HL-60/S4 treated with retinoic acid at 250 ng/mL for 4 days and 3 days (cell line): Measurements from ENCODE around the gene PRM1.

Source experiments
- in situ Hi-C: fragments of 300-500 bp; cut with MboI; formaldehyde crosslinking; loops from 2 replicates; pipeline ENCODE4 v1.7.0; 2022; ENCODE audit warnings: low sequenced_read_pairs

The PRM1 gene

GRCh38 chr16:11280616-11281522 is at the start of gene PRM1:
Gene PRM1, minus strand, starts transcription at chr16:11281330. Its CDS starts 92 bp downstream, at chr16:11281238.
- in situ Hi-C loops, result no loop called here

DNA sequence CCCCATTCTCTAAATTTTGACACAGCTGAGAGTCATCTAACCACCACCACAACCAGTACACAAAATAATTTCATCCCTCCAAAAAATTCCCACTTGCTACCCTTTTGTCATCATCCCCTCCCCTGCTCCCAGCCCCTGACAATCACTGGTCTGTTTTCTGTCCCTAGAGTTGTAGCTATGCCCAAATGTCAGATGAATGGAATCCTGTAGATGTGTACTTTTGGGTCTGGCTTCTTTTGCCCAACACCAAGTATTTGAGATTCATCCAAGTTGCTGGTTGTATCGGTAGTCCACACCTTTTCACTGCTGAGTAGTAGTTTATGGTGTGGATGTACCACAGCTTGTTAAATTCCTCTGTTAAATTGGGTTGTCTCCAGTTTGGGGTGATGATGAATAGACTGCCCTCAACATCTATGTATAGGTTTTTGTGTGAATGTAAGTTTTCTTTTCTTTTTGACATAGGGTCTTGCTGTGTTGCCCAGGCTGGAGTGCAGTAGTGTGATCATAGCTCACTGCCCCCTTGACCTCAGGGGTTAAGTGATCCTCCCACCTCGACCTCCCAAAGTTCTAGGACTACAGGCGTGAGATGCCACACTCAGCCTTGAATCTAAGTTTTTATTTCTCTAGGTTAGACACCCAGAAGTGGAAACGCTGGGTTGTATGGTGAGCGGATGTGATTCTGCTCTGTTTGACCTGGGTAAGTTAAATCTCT is 49.6 kb upstream of the PRM1 start:
- in situ Hi-C loops, result no loop called here

- in situ Hi-C loops, result no loop called here
These were observed 48.8 kb upstream of the PRM1 start for GRCh38 chr16:11329891-11330290.

DNA sequence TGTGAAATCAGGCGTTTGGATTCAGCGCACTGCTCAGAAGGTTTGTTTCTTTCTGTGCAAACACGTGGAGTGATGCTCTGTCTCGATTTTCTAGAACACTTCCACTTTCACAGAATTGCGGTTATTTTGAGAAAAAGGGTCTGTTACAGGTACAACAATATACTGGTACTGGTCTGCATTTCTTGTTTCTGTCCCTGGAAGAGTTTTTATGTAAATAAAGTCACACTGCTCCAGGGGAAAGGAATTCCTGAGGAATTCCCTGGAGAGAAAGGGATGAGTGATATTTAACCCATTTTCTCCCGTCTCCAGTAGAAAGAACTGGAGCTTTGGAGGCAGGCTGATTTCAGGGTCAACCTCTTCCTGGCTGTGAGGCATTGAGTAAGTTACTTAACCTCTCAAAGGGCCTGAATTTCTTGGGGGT is 48.0 kb upstream of the PRM1 start:
- in situ Hi-C loops, result no loop called here

DNA sequence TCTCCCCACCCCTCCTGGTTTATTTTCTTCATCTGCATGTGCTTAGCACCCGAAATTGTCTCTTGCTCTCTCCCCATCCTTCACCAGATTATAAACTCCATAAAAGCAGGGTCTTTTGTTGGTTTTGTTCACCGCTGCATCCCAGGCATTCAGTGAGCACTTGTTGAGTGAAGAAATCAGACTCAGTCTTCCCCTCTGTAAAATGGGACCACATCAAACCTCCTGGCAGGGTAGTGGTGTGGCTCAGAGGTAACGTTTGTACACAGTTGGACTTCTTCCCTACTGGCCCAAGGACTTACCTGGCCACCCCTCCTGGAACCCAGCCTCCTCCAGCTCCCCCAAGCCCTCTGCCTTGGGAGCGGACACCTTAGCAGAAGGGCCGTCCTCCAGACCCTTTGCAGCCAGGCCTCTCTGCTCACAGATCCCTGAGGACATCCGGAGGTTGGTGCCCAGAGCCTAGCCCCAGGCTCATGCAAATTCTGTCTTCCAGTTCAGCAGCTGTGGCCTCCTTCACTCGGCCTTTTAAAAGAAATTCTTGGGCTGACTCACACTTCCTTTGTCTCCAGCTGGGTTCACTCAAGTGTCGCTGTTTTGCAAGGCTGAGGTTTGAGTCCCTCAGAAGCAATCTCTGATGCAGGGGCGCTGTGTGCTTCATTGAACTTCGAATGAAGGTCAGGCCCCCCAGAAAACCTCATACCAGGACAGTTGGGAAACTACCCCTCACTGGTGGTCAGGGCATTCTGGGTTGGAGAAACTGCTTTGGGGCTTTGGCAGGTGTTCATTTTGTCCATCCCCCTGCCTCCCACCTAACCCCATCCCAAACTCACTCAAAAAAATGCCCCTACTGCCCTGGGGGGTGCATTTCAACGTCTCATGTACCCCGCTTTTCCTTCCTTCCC is 47.3 kb upstream of the PRM1 start:
- in situ Hi-C loops, result no loop called here

DNA sequence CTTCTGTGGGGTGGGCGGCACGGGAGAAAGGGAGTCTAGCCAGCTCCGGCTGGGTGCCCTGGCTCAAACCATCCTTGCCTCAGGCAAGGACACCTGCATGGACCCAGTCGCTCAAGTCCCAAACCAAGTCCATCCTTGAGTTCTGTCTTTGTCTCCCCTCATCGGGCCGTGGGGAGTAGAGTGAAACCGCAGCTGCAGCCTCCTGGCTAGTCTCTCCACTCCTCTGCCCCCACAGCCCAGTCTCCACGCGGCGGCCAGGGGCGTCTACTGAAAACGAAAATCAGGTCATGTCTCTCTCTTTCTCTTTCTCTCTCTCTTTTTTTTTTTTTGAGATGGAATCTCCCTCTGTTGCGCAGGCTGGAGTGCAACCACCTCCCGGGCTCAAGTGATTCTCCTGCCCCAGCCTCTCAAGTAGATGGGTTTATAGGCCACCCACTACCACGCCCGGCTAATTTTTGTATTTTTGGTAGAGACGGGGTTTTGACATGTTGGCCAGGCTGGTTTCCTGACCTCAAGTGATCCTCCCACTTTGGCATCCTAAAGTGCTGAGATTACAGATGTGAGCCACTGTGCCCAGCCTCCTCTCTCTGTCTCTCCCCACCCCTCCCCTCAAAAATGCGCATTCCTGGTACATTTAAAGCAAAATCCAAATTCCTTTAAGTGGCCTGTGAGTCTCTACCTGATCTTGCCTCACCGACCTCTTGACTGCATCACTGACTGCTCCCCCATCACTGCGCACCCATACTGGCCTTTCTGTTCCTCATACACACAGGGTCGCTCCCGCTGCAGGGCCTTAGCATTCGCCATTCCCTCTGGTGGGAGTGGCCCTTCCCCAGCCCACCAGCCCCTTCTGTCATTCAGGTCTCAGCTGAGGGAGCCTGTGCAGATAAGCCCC is 46.4 kb upstream of the PRM1 start:
- in situ Hi-C loops, result no loop called here

DNA sequence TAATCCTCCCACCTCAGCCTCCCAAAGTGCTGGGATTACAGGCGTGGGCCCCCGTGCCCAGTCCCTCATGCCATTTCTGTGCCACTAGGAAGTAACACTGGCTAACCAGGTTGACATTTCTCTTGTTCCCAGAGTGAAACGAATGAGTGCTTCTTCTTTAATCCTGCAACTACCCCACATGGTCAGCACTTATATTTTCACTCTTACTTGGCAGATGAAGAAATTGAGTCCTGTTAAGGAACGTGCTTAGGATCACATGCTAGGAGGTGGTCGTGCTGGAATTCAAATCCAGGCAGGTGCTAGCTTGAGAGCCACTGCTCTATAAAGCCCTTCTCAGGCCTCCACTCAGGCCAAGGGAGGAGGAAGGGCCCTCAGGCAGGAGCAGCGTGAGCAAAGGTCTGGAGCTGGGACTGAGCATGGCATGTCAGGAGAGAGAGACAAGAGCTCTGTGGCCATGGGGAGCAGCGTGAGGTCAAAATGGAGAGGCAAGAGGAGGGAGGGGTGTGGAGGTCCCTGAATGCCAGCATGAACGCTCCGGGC is 45.7 kb upstream of the PRM1 start:
- in situ Hi-C loops, result no loop called here

GRCh38 chr16:11326084-11326736 is 45.1 kb upstream of the PRM1 start:
- in situ Hi-C loops, result no loop called here

DNA sequence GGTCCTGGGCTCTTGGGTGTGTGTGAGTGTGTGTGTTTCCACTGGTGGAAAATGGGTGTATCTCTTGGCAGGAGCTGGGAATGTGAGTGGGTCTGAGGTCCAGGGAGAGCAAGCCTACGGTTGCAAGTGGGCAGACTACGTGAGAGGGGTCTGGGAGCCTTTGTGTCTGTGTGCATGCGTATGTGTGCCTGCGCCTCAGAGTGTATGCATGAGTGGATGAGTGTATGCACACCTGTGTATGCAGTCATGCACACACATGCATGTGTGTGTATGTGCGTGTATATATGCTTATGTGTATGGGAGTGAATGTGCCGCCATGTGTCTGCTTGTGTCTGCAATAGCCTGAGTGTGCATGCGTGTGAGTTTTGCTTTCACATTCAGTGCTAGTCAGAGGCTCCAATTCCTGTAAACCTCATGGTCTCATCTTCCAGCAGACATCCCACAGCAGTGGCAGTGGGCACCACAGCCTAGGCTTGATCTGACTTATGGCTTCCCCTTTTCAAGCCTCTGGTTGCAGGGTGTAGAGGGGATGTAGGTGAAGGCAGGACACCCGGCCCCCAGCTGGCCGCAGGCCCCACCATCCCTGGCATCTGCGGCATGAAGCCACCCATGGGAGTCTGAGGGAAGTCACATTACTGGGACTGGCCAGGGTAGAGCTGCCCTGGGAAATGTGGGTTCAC is 44.4 kb upstream of the PRM1 start:
- in situ Hi-C loops, result no loop called here

- in situ Hi-C loops, result no loop called here
These were observed 42.6 kb upstream of the PRM1 start for GRCh38 chr16:11323551-11324336.

- in situ Hi-C loops, result no loop called here
These were observed 41.7 kb upstream of the PRM1 start for GRCh38 chr16:11322823-11323222.

GRCh38 chr16:11321662-11322061 is 40.5 kb upstream of the PRM1 start:
- in situ Hi-C loops, result no loop called here

- in situ Hi-C loops, result no loop called here
These were observed 39.0 kb upstream of the PRM1 start for GRCh38 chr16:11320170-11320569.

- in situ Hi-C loops, result no loop called here
These were observed 38.5 kb upstream of the PRM1 start for GRCh38 chr16:11319529-11320146.

- in situ Hi-C loops, result no loop called here
These were observed 37.7 kb upstream of the PRM1 start for GRCh38 chr16:11318817-11319216.

DNA sequence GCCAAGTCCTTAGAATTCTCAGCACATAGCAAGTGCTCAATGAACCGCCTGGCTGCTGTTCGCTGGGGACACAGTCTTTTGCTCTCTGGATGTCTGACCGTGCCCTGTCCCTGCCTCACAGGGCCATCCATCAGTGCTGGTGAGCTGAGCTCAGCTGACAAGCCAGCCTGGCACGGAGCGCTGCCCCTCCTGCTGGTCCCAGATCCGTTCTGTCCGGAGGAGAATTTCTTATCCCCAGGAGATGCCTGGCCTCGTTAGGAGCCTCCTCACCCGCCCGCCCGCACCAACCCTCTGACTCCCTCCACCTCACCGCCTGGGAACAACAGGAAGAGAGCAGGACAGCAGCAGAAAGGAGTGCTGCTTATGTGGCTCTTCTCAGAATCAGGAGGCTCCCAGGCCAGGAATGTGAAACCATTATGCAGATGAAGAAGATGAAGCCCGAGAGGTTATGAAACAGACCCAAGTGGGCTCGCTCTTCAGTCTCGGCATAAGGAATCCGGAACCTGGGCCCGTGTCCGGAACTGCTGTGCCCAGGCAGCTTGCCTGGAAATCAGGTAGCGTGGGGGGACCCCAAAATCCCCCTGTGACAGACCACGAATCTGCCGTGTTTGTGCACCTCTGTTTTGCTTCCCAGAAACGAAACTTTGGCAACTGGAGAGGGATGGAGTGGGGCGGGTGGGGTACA is 35.3 kb upstream of the PRM1 start:
- in situ Hi-C loops, result no loop called here

DNA sequence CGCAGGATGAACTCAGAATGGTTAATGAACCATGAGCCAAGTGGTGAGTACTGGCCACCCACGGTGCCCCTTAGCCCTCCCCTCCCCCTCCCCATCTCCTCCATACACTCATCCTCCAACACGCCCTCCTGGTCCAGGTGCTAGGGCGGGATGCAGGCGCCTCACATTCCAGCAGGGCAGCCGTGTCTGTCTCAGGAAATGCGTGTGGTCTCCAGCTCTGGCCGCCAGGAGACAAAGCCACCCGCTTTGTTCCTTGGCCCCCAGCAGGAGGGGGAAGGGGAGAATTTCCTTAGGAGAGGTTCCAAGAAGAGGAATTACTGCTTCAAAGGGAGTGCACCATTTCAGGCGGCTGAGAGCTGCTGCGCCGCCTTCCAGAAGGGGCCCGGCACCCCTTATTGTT is 34.4 kb upstream of the PRM1 start:
- in situ Hi-C loops, result no loop called here
